HepG2 (cell line): ENCODE data around the gene ADGRB3. TPM values are rescaled to one million over a fixed set of nuclear protein-coding genes. Genes with fewer than 3 reads are reported as not detected.

Experiments used
- ATAC-seq: fragments of 200-7000 bp; cut with Tn5 transposase; 3 replicates; pipeline ENCODE4 v1.9.1; 2020; ENCODE audit warnings: mild to moderate bottlenecking, moderate library complexity
- BruUV-seq: library from RNA; stranded (reverse); fragments of 400-500 nt; replicated peaks from 2 replicates; lab custom pipeline; 2021; lab: Mats Ljungman, UMichigan
- CTCF ChIA-PET: fragments of 300-600 bp; formaldehyde crosslinking; extraction: SDS; loops from one replicate; lab custom pipeline; 2021; ENCODE audit warnings: low total read pairs, inconsistent platforms, low intra/inter-chr PET ratio; lab: Yijun Ruan, JAX
- POLR2A ChIA-PET: fragments of 350-600 bp; sonication (Branson Sonifier 250); formaldehyde crosslinking; loops from one replicate; lab custom pipeline; 2020; ENCODE audit warnings: antibody characterized with exemption, inconsistent platforms; lab: Yijun Ruan, JAX
- DNase-seq: peaks from one replicate; pipeline ENCODE4 v3.0.0-alpha.2; 2015; ENCODE audit warnings: low spot score
- FAIRE-seq: peaks from 3 replicates; lab custom pipeline; 2011; peaks lifted over from hg19 to GRCh38; lab: Jason Lieb, UNC
- H2AFZ ChIP-seq: one replicate; pipeline ENCODE4 v1.6.1; 2011; ENCODE audit warnings: low read length, inconsistent platforms
- H3K27ac ChIP-seq: fragments of 300-600 bp; 3 replicates; pipeline ENCODE4 v1.8.0; 2011; ENCODE audit warnings: mixed run types, mild to moderate bottlenecking, mixed read lengths, low read length, inconsistent platforms; ENCODE audit not compliant: insufficient read depth; ENCODE audit errors: extremely low read length
- H3K27me3 ChIP-seq, 2 experiments: fragments of 200-600 bp in 1 of 2; 2 replicates in 1 of 2; 3 replicates in 1 of 2; pipeline versions ENCODE4 v1.6.0 to v1.8.0; 2011; ENCODE audit warnings: low read length in 2 of 2, mild to moderate bottlenecking in 2 of 2, moderate library complexity in 2 of 2, inconsistent platforms in 1 of 2; ENCODE audit not compliant: insufficient read depth in 2 of 2, control insufficient read depth in 1 of 2
- H3K36me3 ChIP-seq, 2 experiments: fragments of 200-600 bp in 1 of 2; replicated peaks in 1 of 2; 2 replicates in 1 of 2; 3 replicates in 1 of 2; pipeline versions ENCODE4 v1.5.1 to v1.8.0; 2011; ENCODE audit warnings: low read length in 2 of 2, inconsistent platforms in 1 of 2; ENCODE audit not compliant: insufficient read depth in 2 of 2, control insufficient read depth in 1 of 2
- H3K4me1 ChIP-seq: 2 replicates; pipeline ENCODE4 v1.5.1; 2012; ENCODE audit warnings: low read length, inconsistent platforms; ENCODE audit not compliant: insufficient read depth
- H3K4me2 ChIP-seq: 2 replicates; pipeline ENCODE4 v1.6.0; 2011; ENCODE audit warnings: low read depth, low read length, inconsistent platforms
- H3K4me3 ChIP-seq, 3 experiments: fragments of 200-600 bp in 1 of 3; sonication (generic), shearing (Covaris generic) in 1 of 3; replicated peaks in 1 of 3; 2 replicates each; pipeline ENCODE4 v1.5.1; 2011 to 2016; ENCODE audit warnings: low read length in 3 of 3, inconsistent platforms in 2 of 3, low read depth in 2 of 3, mild to moderate bottlenecking in 2 of 3, control low read depth in 1 of 3, mixed read lengths in 1 of 3; ENCODE audit not compliant: insufficient read depth in 1 of 3
- H3K79me2 ChIP-seq: one replicate; pipeline ENCODE4 v1.6.1; 2011; ENCODE audit warnings: low read length, inconsistent platforms; ENCODE audit not compliant: insufficient read depth
- H3K9ac ChIP-seq: 2 replicates; pipeline ENCODE4 v1.6.0; 2011; ENCODE audit warnings: mild to moderate bottlenecking, low read depth, low read length, inconsistent platforms; ENCODE audit not compliant: insufficient read depth
- H3K9me3 ChIP-seq: 2 replicates; pipeline ENCODE4 v1.5.1; 2012; ENCODE audit warnings: mild to moderate bottlenecking, low read length
- H4K20me1 ChIP-seq: 2 replicates; pipeline ENCODE4 v1.6.0; 2011; ENCODE audit warnings: inconsistent platforms, mild to moderate bottlenecking, low read length, moderate library complexity; ENCODE audit not compliant: insufficient read depth
- AKNA ChIP-seq: sonication (generic); formaldehyde crosslinking; IDR thresholded peaks from 2 replicates; pipeline ENCODE4 v1.4.0; 2020; ENCODE audit warnings: missing genetic modification reagents, borderline replicate concordance
- ARNT ChIP-seq: fragments of 450-650 bp; IDR thresholded peaks from 2 replicates; pipeline ENCODE4 v1.6.1; 2017
- ATF4 ChIP-seq, 2 experiments: fragments of 450-650 bp in 1 of 2; sonication (generic) in 1 of 2; formaldehyde crosslinking; IDR thresholded peaks; 2 replicates each; pipeline versions ENCODE4 v1.5.0 to v1.8.0; 2020 to 2022; ENCODE audit warnings: mild to moderate bottlenecking in 1 of 2, missing genetic modification reagents in 1 of 2
- ESRRA ChIP-seq: sonication (generic); formaldehyde crosslinking; IDR thresholded peaks from 2 replicates; pipeline ENCODE4 v1.5.1; 2020; ENCODE audit warnings: mild to moderate bottlenecking, low read depth, missing genetic modification reagents
- FOXP1 ChIP-seq, 2 experiments: fragments of 450-650 bp in 1 of 2; IDR thresholded peaks; 2 replicates each; pipeline ENCODE4 v1.6.1; 2017 to 2018; ENCODE audit warnings: antibody characterized with exemption in 1 of 2
- GABPA ChIP-seq, 2 experiments: IDR thresholded peaks; 2 replicates each; pipeline ENCODE4 v1.6.1; 2011 to 2016; ENCODE audit warnings: low read depth in 2 of 2, low read length in 1 of 2, missing biosample characterization in 1 of 2, missing genetic modification characterization in 1 of 2
- GZF1 ChIP-seq: sonication (generic); formaldehyde crosslinking; IDR thresholded peaks from 2 replicates; pipeline ENCODE4 v1.5.1; 2020; ENCODE audit warnings: mild to moderate bottlenecking, missing genetic modification reagents
- MED8 ChIP-seq: sonication (generic); formaldehyde crosslinking; IDR thresholded peaks from 2 replicates; pipeline ENCODE4 v1.8.1; 2023; ENCODE audit warnings: mild to moderate bottlenecking, missing genetic modification reagents; ENCODE audit not compliant: insufficient replicate concordance
- MTA3 ChIP-seq: sonication (generic); formaldehyde crosslinking; IDR thresholded peaks from 2 replicates; pipeline ENCODE4 v1.4.0; 2020; ENCODE audit warnings: missing genetic modification reagents
- NR0B2 ChIP-seq: sonication (generic); formaldehyde crosslinking; IDR thresholded peaks from 2 replicates; pipeline ENCODE4 v1.4.0; 2020; ENCODE audit warnings: mild to moderate bottlenecking, missing genetic modification reagents
- SNRNP70 ChIP-seq: fragments of 200-400 bp; formaldehyde crosslinking; IDR thresholded peaks from 2 replicates; pipeline ENCODE4 v1.6.1; 2017; ENCODE audit warnings: mild to moderate bottlenecking, low read depth, low read length, moderate library complexity
- ZMYM4 ChIP-seq: sonication (generic); formaldehyde crosslinking; IDR thresholded peaks from 2 replicates; pipeline ENCODE4 v1.8.1; 2023; ENCODE audit warnings: mild to moderate bottlenecking, missing genetic modification reagents
- WGBS: methylation state at CpG from one replicate; pipeline ENCODE4 v1.1.6; 2017; ENCODE audit warnings: low lambda C conversion rate; 5-methylcytosine and 5-hydroxymethylcytosine counted together
- in situ Hi-C: cut with HindIII; loops from 2 replicates; pipeline ENCODE4 v1.10.0; 2017; ENCODE audit warnings: low pct_unique_long_range_greater_than_20kb; ENCODE audit not compliant: extremely low pct_ligation_motif_present
- intact Hi-C: fragments of 100-400 bp; cut with micrococcal nuclease; formaldehyde crosslinking; loops from one replicate; pipeline ENCODE4 v1.10.0; 2022; ENCODE audit not compliant: unreplicated experiment
- polyA plus RNA-seq, 8 experiments: library from polyadenylated mRNA; depleted of rRNA in 3 of 8; stranded (reverse) in 7 of 8; unstranded in 1 of 8; fragments of >200 nt; fragmentation: Illumina TruSeq in 4 of 8; extraction: Trizol in 4 of 8; gene quantifications; 2 replicates each; pipeline versions ENCODE4 v1.2.1 to v1.2.3, GENCODE V29; 2011 to 2016; ENCODE audit warnings: low read depth in 4 of 8, missing spikeins in 1 of 8, mixed read lengths in 1 of 8; ENCODE audit not compliant: insufficient read depth in 1 of 8
- total RNA-seq, 5 experiments: library from RNA; depleted of rRNA; stranded (reverse); fragments of >200 nt; fragmentation: Illumina TruSeq; extraction: Trizol; gene quantifications; 2 replicates each; pipeline ENCODE4 v1.2.3, GENCODE V29; 2016; ENCODE audit warnings: low read depth in 1 of 5

ADGRB3 gene
- total and polyA plus RNA-seq, 2 of the 13 experiments (the other 11 are each of a cell fraction or from before 2014, with no cell fraction given): not detected

- FAIRE-seq: no peak
- 52% methylated on average over 5 of the region's 5 CpGs for WGBS
- ChIA-PET CTCF (no interaction called here), POLR2A (no interaction called here)
- Histone ChIP-seq H3K4me1 (peaks cover 13% of the 10 kb centered on the region), H3K36me3 (no peaks in the 10 kb centered on the region), H3K4me3 (no peak overlapping the region), H3K79me2 (no peaks in the 10 kb centered on the region), H3K9me3 (no peaks in the 10 kb centered on the region), H3K27me3 (peaks cover 0 to 19% of the 10 kb centered on the region in 2 experiments; a peak in 3 of 5 replicates), H3K4me2 (no peak overlapping the region), H3K27ac (no peak overlapping the region), H2AFZ (no peak overlapping the region), H4K20me1 (no peaks in the 10 kb centered on the region), H3K9ac (no peak overlapping the region)
- intact Hi-C loops (loop anchor here (5.0 kb wide), 2 partner anchors 851 to 1471 kb away; no protein-coding TSS in a partner anchor), in situ Hi-C loops (loop anchor here (25.0 kb wide), 2 partner anchors 326 to 1476 kb away; no protein-coding TSS in a partner anchor)
- DNase-seq: no peak
- no TSS peak for BruUV-seq
- TF ChIP-seq MTA3 (no peak), FOXP1 (IDR thresholded peaks at IDR 0.05) (no peak), FOXP1 (CRISPR knock-in tag; IDR thresholded peaks at IDR 0.05) (no peak), MED8 (CRISPR knock-in tag) (no peak), ZMYM4 (no peak), GABPA (IDR thresholded peaks at IDR 0.05; ENCODE audit: low read depth, low read length) (no peak), GABPA (CRISPR knock-in tag; IDR thresholded peaks at IDR 0.05; ENCODE audit: low read depth) (no peak), GZF1 (CRISPR knock-in tag) (no peak), SNRNP70 (no peak), ESRRA (CRISPR knock-in tag) (no peak), NR0B2 (CRISPR knock-in tag) (no peak), ATF4 (CRISPR knock-in tag; IDR thresholded peaks at IDR 0.05) (no peak), ARNT (no peak), AKNA (CRISPR knock-in tag) (no peak)
- ATAC-seq: no peak
Observed at GRCh38 chr6:68636666-68637065, 1.6 kb downstream of the ADGRB3 start.
